ACHN (cell line): ENCODE data around the gene MAP1B.

Experiments
- DNase-seq: peaks from one replicate; pipeline ENCODE4 v3.0.0-alpha.2; 2015
- in situ Hi-C: cut with HindIII; loops from 2 replicates; pipeline ENCODE4 v1.10.0; 2017; ENCODE audit warnings: low sequenced_read_pairs, low pct_ligation_motif_present, low pct_unique_long_range_greater_than_20kb

The MAP1B gene

GRCh38 chr5:72179028-72179815 lies 71.9 kb downstream of the MAP1B start:
- in situ Hi-C loops = no loop called here
- peak; percentile 88 for DNase-seq

- in situ Hi-C loops = no loop called here
- peak; percentile 8 for DNase-seq
Observed at GRCh38 chr5:72179816-72180440, 72.7 kb downstream of the MAP1B start.

- DNase-seq = no peak
- in situ Hi-C loops = no loop called here
Observed at GRCh38 chr5:72180925-72181324, 73.7 kb downstream of the MAP1B start.

GRCh38 chr5:72182686-72183085 lies 75.4 kb downstream of the MAP1B start:
- no peak for DNase-seq
- in situ Hi-C loops = no loop called here

- in situ Hi-C loops = no loop called here
- no peak for DNase-seq
Observed at GRCh38 chr5:72183101-72183520, 75.8 kb downstream of the MAP1B start.

- in situ Hi-C loops = no loop called here
- DNase-seq = no peak
Observed at GRCh38 chr5:72184408-72184807, 77.1 kb downstream of the MAP1B start.

GRCh38 chr5:72185496-72186329 lies 78.4 kb downstream of the MAP1B start:
- no peak for DNase-seq
- in situ Hi-C loops = no loop called here

- in situ Hi-C loops = no loop called here
- no peak for DNase-seq
Observed at GRCh38 chr5:72187388-72188075, 80.3 kb downstream of the MAP1B start.

GRCh38 chr5:72188166-72188565 lies 80.9 kb downstream of the MAP1B start:
- DNase-seq = no peak
- in situ Hi-C loops = no loop called here

GRCh38 chr5:72189146-72189545 lies 81.9 kb downstream of the MAP1B start:
- no peak for DNase-seq
- in situ Hi-C loops = no loop called here

GRCh38 chr5:72191404-72191803 lies 84.1 kb downstream of the MAP1B start:
- no peak for DNase-seq
- in situ Hi-C loops = no loop called here

GRCh38 chr5:72194846-72195245 lies 87.6 kb downstream of the MAP1B start:
- DNase-seq = no peak
- in situ Hi-C loops = no loop called here

- DNase-seq = no peak
- in situ Hi-C loops = no loop called here
Observed at GRCh38 chr5:72195581-72195980, 88.3 kb downstream of the MAP1B start.

- in situ Hi-C loops = no loop called here
- DNase-seq = no peak
Observed at GRCh38 chr5:72197393-72197792, 90.1 kb downstream of the MAP1B start.

GRCh38 chr5:72199681-72200080 lies 92.4 kb downstream of the MAP1B start:
- no peak for DNase-seq
- in situ Hi-C loops = no loop called here

- in situ Hi-C loops = no loop called here
- DNase-seq = no peak
Observed at GRCh38 chr5:72202331-72202825, 95.1 kb downstream of the MAP1B start.

- no peak for DNase-seq
- in situ Hi-C loops = no loop called here
Observed at GRCh38 chr5:72203251-72203845, 96.1 kb downstream of the MAP1B start.

GRCh38 chr5:72204946-72205345 lies 97.7 kb downstream of the MAP1B start:
- in situ Hi-C loops = no loop called here
- DNase-seq = no peak
